H9 (cell line): ENCODE measurements around the gene SYNPO. TPM values are rescaled to one million over a fixed set of nuclear protein-coding genes. Genes with fewer than 3 reads are reported as not detected.

Source experiments
- DNase-seq: peaks from one replicate; pipeline ENCODE4 v3.0.0-alpha.2; 2017
- H2AFZ ChIP-seq: one replicate; pipeline ENCODE4 v1.6.1; 2013; ENCODE audit warnings: mild to moderate bottlenecking, low read length, control low read depth, moderate library complexity
- H2AK5ac ChIP-seq: 2 replicates; pipeline ENCODE4 v1.6.1; 2013; ENCODE audit warnings: low read length, control low read depth, mixed read lengths; ENCODE audit not compliant: insufficient read length
- H2BK120ac ChIP-seq: one replicate; pipeline ENCODE4 v1.6.1; 2013; ENCODE audit warnings: low read depth, mild to moderate bottlenecking, low read length, control low read depth, inconsistent platforms; ENCODE audit not compliant: poor library complexity, severe bottlenecking
- H2BK12ac ChIP-seq: 2 replicates; pipeline ENCODE4 v1.6.1; 2013; ENCODE audit warnings: low read length, control low read depth, mixed read lengths, low read depth; ENCODE audit not compliant: insufficient read length
- H2BK15ac ChIP-seq: 2 replicates; pipeline ENCODE4 v1.6.1; 2013; ENCODE audit warnings: low read depth, low read length, control low read depth
- H2BK20ac ChIP-seq: one replicate; pipeline ENCODE4 v1.6.1; 2013; ENCODE audit warnings: low read depth, mild to moderate bottlenecking, low read length, control low read depth, inconsistent platforms; ENCODE audit not compliant: poor library complexity, severe bottlenecking
- H2BK5ac ChIP-seq: 2 replicates; pipeline ENCODE4 v1.6.1; 2013; ENCODE audit warnings: low read length, control low read depth, mixed read lengths; ENCODE audit not compliant: insufficient read length
- H3K14ac ChIP-seq: 2 replicates; pipeline ENCODE4 v1.6.1; 2013; ENCODE audit warnings: low read length, control low read depth; ENCODE audit not compliant: insufficient read depth
- H3K18ac ChIP-seq: 2 replicates; pipeline ENCODE4 v1.6.1; 2013; ENCODE audit warnings: low read depth, mild to moderate bottlenecking, mixed read lengths, low read length, control low read depth; ENCODE audit not compliant: insufficient read length
- H3K23ac ChIP-seq: 2 replicates; pipeline ENCODE4 v1.6.1; 2013; ENCODE audit warnings: low read length, control low read depth, mixed read lengths, low read depth; ENCODE audit not compliant: insufficient read length
- H3K23me2 ChIP-seq: 2 replicates; pipeline ENCODE4 v1.6.1; 2013; ENCODE audit warnings: low read depth, mild to moderate bottlenecking, mixed read lengths, low read length, control low read depth; ENCODE audit not compliant: insufficient read length, poor library complexity, severe bottlenecking
- H3K27ac ChIP-seq: 2 replicates; pipeline ENCODE4 v1.5.1; 2013; ENCODE audit warnings: low read length, control low read depth, mixed read lengths, low read depth; ENCODE audit not compliant: insufficient read length
- H3K27me3 ChIP-seq: 2 replicates; pipeline ENCODE4 v1.6.1; 2013; ENCODE audit warnings: low read length, control low read depth, inconsistent platforms; ENCODE audit not compliant: insufficient read depth
- H3K4ac ChIP-seq: 2 replicates; pipeline ENCODE4 v1.6.1; 2013; ENCODE audit warnings: low read depth, mild to moderate bottlenecking, control low read depth, inconsistent platforms, low read length, moderate library complexity
- H3K4me1 ChIP-seq: 2 replicates; pipeline ENCODE4 v1.6.1; 2013; ENCODE audit warnings: low read length, control low read depth, inconsistent platforms; ENCODE audit not compliant: insufficient read depth
- H3K4me2 ChIP-seq: 2 replicates; pipeline ENCODE4 v1.6.1; 2013; ENCODE audit warnings: low read length, control low read depth, mixed read lengths; ENCODE audit not compliant: insufficient read length, insufficient read depth
- H3K56ac ChIP-seq: 2 replicates; pipeline ENCODE4 v1.6.1; 2013; ENCODE audit warnings: low read depth, mild to moderate bottlenecking, mixed read lengths, low read length, control low read depth; ENCODE audit not compliant: insufficient read length
- H3K79me1 ChIP-seq: 2 replicates; pipeline ENCODE4 v1.6.1; 2013; ENCODE audit warnings: low read depth, mild to moderate bottlenecking, moderate library complexity, low read length, control low read depth, inconsistent platforms; ENCODE audit not compliant: insufficient read depth, poor library complexity, severe bottlenecking
- H3K79me2 ChIP-seq: 2 replicates; pipeline ENCODE4 v1.6.1; 2013; ENCODE audit warnings: low read length, control low read depth, inconsistent platforms; ENCODE audit not compliant: insufficient read depth
- H3K9ac ChIP-seq: 2 replicates; pipeline ENCODE4 v1.6.1; 2013; ENCODE audit warnings: low read length, control low read depth, mixed read lengths; ENCODE audit not compliant: insufficient read length; ENCODE audit errors: extremely low read depth
- H3K9me3 ChIP-seq: one replicate; pipeline ENCODE4 v1.6.1; 2013; ENCODE audit warnings: low read depth, low read length, inconsistent platforms; ENCODE audit not compliant: control insufficient read depth
- H3T11ph ChIP-seq: one replicate; pipeline ENCODE4 v1.6.1; 2013; ENCODE audit warnings: mild to moderate bottlenecking, low read length, control low read depth, inconsistent platforms
- H4K20me1 ChIP-seq: one replicate; pipeline ENCODE4 v1.6.1; 2013; ENCODE audit not compliant: control insufficient read depth, insufficient read length, insufficient read depth
- H4K5ac ChIP-seq: 2 replicates; pipeline ENCODE4 v1.6.1; 2013; ENCODE audit warnings: low read depth, mild to moderate bottlenecking, mixed read lengths, low read length, control low read depth; ENCODE audit not compliant: insufficient read length
- H4K8ac ChIP-seq: replicated peaks from 2 replicates; pipeline ENCODE4 v1.6.1; 2013; ENCODE audit warnings: low read length, control low read depth, mixed read lengths, low read depth; ENCODE audit not compliant: insufficient read length
- H4K91ac ChIP-seq: 2 replicates; pipeline ENCODE4 v1.6.1; 2013; ENCODE audit warnings: low read depth, mild to moderate bottlenecking, moderate library complexity, mixed read lengths, low read length, control low read depth; ENCODE audit not compliant: insufficient read length
- H3K27ac Mint-ChIP-seq, 3 experiments: 2 replicates in 2 of 3; 3 replicates in 1 of 3; pipeline ENCODE4 v1.8.0; 2020 to 2021; ENCODE audit warnings: mixed read lengths in 3 of 3, mild to moderate bottlenecking in 1 of 3, moderate library complexity in 1 of 3
- H3K27me3 Mint-ChIP-seq: 2 replicates; pipeline ENCODE4 v1.8.0; 2021; ENCODE audit warnings: low read depth, mild to moderate bottlenecking, moderate library complexity, mixed read lengths
- H3K36me3 Mint-ChIP-seq, 3 experiments: 2 replicates in 2 of 3; 3 replicates in 1 of 3; pipeline ENCODE4 v1.8.0; 2020 to 2021; ENCODE audit warnings: low read depth in 3 of 3, mixed read lengths in 3 of 3; ENCODE audit not compliant: insufficient read depth in 1 of 3
- H3K4me1 Mint-ChIP-seq, 2 experiments: 2 replicates each; pipeline ENCODE4 v1.8.0; 2020; ENCODE audit warnings: mixed read lengths in 2 of 2
- H3K4me3 Mint-ChIP-seq, 2 experiments: 2 replicates in 1 of 2; 3 replicates in 1 of 2; pipeline ENCODE4 v1.8.0; 2020 to 2021; ENCODE audit warnings: mild to moderate bottlenecking in 2 of 2, mixed read lengths in 2 of 2, moderate library complexity in 1 of 2
- H3K9me3 Mint-ChIP-seq, 2 experiments: 2 replicates in 1 of 2; 3 replicates in 1 of 2; pipeline ENCODE4 v1.8.0; 2020; ENCODE audit warnings: mild to moderate bottlenecking in 2 of 2, mixed read lengths in 2 of 2, moderate library complexity in 1 of 2
- CTCF ChIP-seq: fragments of 200-600 bp; sonication (generic); conservative IDR thresholded peaks from 3 replicates; pipeline ENCODE4 v1.8.0; 2021; ENCODE audit warnings: antibody characterized with exemption, mild to moderate bottlenecking
- WGBS: extraction: QIAGEN DNeasy Blood & Tissue Kit; methylation state at CpG from one replicate; pipeline ENCODE4 v1.1.7; 2013; ENCODE audit warnings: missing lambda C conversion rate, low lambda C conversion rate, mixed read lengths; ENCODE audit not compliant: insufficient read length; ENCODE audit errors: extremely low coverage; 5-methylcytosine and 5-hydroxymethylcytosine counted together
- total RNA-seq: library from RNA; stranded (reverse); gene quantifications from 2 replicates; pipeline ENCODE4 v1.2.1, GENCODE V29; 2021

Gene SYNPO
- total RNA-seq, 1 experiment from 2014 or later, result 1.7 TPM

- H3T11ph ChIP-seq, result no peak overlapping the region
- H3K27me3 ChIP-seq, result no peaks in the 10 kb centered on the region
- H3K23me2 ChIP-seq, result peaks cover 7% of the 10 kb centered on the region
- no peak overlapping the region for H2BK15ac ChIP-seq
- no peaks in the 10 kb centered on the region for H3K79me2 ChIP-seq
- DNase-seq, result no peak
- no peak overlapping the region for H3K23ac ChIP-seq
- H2BK12ac ChIP-seq, result no peak overlapping the region
- H3K4ac ChIP-seq, result no peak overlapping the region
- H4K8ac ChIP-seq, result no peak overlapping the region
- no peak overlapping the region for H2BK120ac ChIP-seq
- WGBS, result no CpG with 5 or more reads among the region's 7 CpGs
- H3K9me3 ChIP-seq, result no peaks in the 10 kb centered on the region
- no peaks in the 10 kb centered on the region for H4K20me1 ChIP-seq
- H3K4me1 ChIP-seq, result peaks cover 3% of the 10 kb centered on the region; the same call in 1 of the 2 replicates
- H3K4me3 Mint-ChIP-seq, result peak overlapping the region; percentile 87 to 91
- H3K27ac Mint-ChIP-seq, result peak overlapping the region in 1 of 3 experiments; percentile 89; a peak in 3 of 7 replicates
- H2AK5ac ChIP-seq, result no peak overlapping the region
- no peaks in the 10 kb centered on the region for H3K79me1 ChIP-seq
- H3K18ac ChIP-seq, result peak overlapping the region; percentile 30
- peak overlapping the region; percentile 74 for H3K4me2 ChIP-seq
- no peak overlapping the region for H4K5ac ChIP-seq
- peak overlapping the region; percentile 3 for H3K9ac ChIP-seq
- H3K4me1 Mint-ChIP-seq, result peaks cover 29 to 30% of the 10 kb centered on the region in 2 experiments
- no peak overlapping the region for H2BK5ac ChIP-seq
- 0 out of 2 replicates have a peak overlapping the region, but pooled peaks have one; percentile 26 for H3K14ac ChIP-seq
- no peak overlapping the region for H3K27ac ChIP-seq
- H4K91ac ChIP-seq, result no peak overlapping the region
- no peaks in the 10 kb centered on the region; a peak in 1 of 5 replicates for H3K9me3 Mint-ChIP-seq
- H2BK20ac ChIP-seq, result no peak overlapping the region
- H3K56ac ChIP-seq, result no peak overlapping the region
- TF ChIP-seq CTCF, result no peak
- no peak overlapping the region for H2AFZ ChIP-seq
- H3K27me3 Mint-ChIP-seq, result no peaks in the 10 kb centered on the region
- peaks cover 7 to 12% (median 8%) of the 10 kb centered on the region in 3 experiments; a peak in 6 of 7 replicates for H3K36me3 Mint-ChIP-seq
Observed at GRCh38 chr5:150672884-150673275, 32.4 kb downstream of the SYNPO start.
